GM12878 (cell line): ENCODE results near the gene CLASP1. TPM values are rescaled to one million over a fixed set of nuclear protein-coding genes. Genes with fewer than 3 reads are reported as not detected.

Source experiments
- ATAC-seq: fragments of 200-7000 bp; cut with Tn5 transposase; 3 replicates; pipeline ENCODE4 v1.9.1; 2020; ENCODE audit warnings: mild to moderate bottlenecking, moderate library complexity
- BruUV-seq: library from RNA; stranded (reverse); fragments of 400-500 nt; replicated peaks from 2 replicates; lab custom pipeline; 2021; lab: Mats Ljungman, UMichigan
- CTCF ChIA-PET: fragments of 300-600 bp; sonication (Branson Sonifier 250); formaldehyde crosslinking; extraction: SDS; loops from one replicate; lab custom pipeline; 2021; ENCODE audit warnings: inconsistent platforms; lab: Yijun Ruan, JAX
- POLR2A ChIA-PET: fragments of 350-600 bp; formaldehyde crosslinking; extraction: SDS; loops from one replicate; lab custom pipeline; 2021; ENCODE audit warnings: inconsistent platforms; lab: Charles Lee
- RAD21 ChIA-PET: fragments of 300-600 bp; sonication (Branson Sonifier 250); formaldehyde crosslinking; loops from one replicate; lab custom pipeline; 2023; ENCODE audit warnings: antibody characterized with exemption; ENCODE audit not compliant: unreplicated experiment; lab: Charles Lee
- SMC1A ChIA-PET: fragments of 300-600 bp; sonication (Branson Sonifier 250); formaldehyde crosslinking; loops from one replicate; lab custom pipeline; 2023; ENCODE audit not compliant: unreplicated experiment, uncharacterized antibody; lab: Charles Lee
- DNase-seq: peaks from one replicate; pipeline ENCODE4 v3.0.0-alpha.2; 2011; ENCODE audit warnings: low read depth, low spot score
- FAIRE-seq: peaks from 3 replicates; lab custom pipeline; 2011; peaks lifted over from hg19 to GRCh38; lab: Jason Lieb, UNC
- H2AFZ ChIP-seq: 2 replicates; pipeline ENCODE4 v1.6.0; 2011; ENCODE audit warnings: low read depth, low read length, control low read depth; ENCODE audit not compliant: control insufficient read depth
- H3K27ac ChIP-seq: 2 replicates; pipeline ENCODE4 v1.5.1; 2011; ENCODE audit warnings: control low read depth; ENCODE audit not compliant: control insufficient read depth, insufficient read depth
- H3K27me3 ChIP-seq, 2 experiments: replicated peaks in 1 of 2; 2 replicates each; pipeline versions ENCODE4 v1.6.0 to v1.6.1; 2011; ENCODE audit warnings: low read length in 1 of 2; ENCODE audit not compliant: control insufficient read depth in 2 of 2, insufficient read depth in 2 of 2
- H3K36me3 ChIP-seq, 2 experiments: 2 replicates each; pipeline ENCODE4 v1.5.1; 2011; ENCODE audit warnings: low read length in 1 of 2; ENCODE audit not compliant: control insufficient read depth in 2 of 2, insufficient read depth in 2 of 2
- H3K4me1 ChIP-seq: 2 replicates; pipeline ENCODE4 v1.6.1; 2011; ENCODE audit warnings: mild to moderate bottlenecking, low read length, moderate library complexity, mixed read lengths; ENCODE audit not compliant: control insufficient read depth, insufficient read depth
- H3K4me2 ChIP-seq: 2 replicates; pipeline ENCODE4 v1.6.0; 2011; ENCODE audit warnings: control low read depth; ENCODE audit not compliant: control insufficient read depth, insufficient read depth
- H3K4me3 ChIP-seq: fragments of 200-600 bp; sonication (generic); 2 replicates; pipeline ENCODE4 v1.5.1; 2016
- H3K79me2 ChIP-seq: 2 replicates; pipeline ENCODE4 v1.6.0; 2011; ENCODE audit warnings: low read length; ENCODE audit not compliant: control insufficient read depth, insufficient read depth
- H3K9ac ChIP-seq: 2 replicates; pipeline ENCODE4 v1.8.0; 2011; ENCODE audit warnings: low read length, control low read depth, mixed read lengths; ENCODE audit not compliant: control insufficient read depth, insufficient read depth
- H3K9me3 ChIP-seq: replicated peaks from 3 replicates; pipeline ENCODE4 v1.5.1; 2011; ENCODE audit warnings: mild to moderate bottlenecking, low read length; ENCODE audit not compliant: control insufficient read depth, insufficient read depth
- H4K20me1 ChIP-seq: 2 replicates; pipeline ENCODE4 v1.6.0; 2011; ENCODE audit not compliant: control insufficient read depth, insufficient read depth
- ATF2 ChIP-seq: IDR thresholded peaks from 2 replicates; pipeline ENCODE4 v1.6.1; 2012; ENCODE audit warnings: low read length, inconsistent platforms
- E2F8 ChIP-seq: fragments of 450-650 bp; IDR thresholded peaks from 2 replicates; pipeline ENCODE4 v1.6.1; 2018; ENCODE audit warnings: mild to moderate bottlenecking, low read depth, moderate library complexity; ENCODE audit not compliant: partially characterized antibody
- EP300 ChIP-seq, 2 experiments: fragments of 150-350 bp in 1 of 2; IDR thresholded peaks; 2 replicates each; pipeline ENCODE4 v1.6.1; 2011 to 2012; ENCODE audit warnings: low read depth in 2 of 2, low read length in 2 of 2, borderline replicate concordance in 1 of 2, improper control_type of control experiment in 1 of 2, inconsistent platforms in 1 of 2; ENCODE audit not compliant: control insufficient read depth in 1 of 2
- HSF1 ChIP-seq: fragments of 150-350 bp; IDR thresholded peaks from 2 replicates; pipeline ENCODE4 v1.6.1; 2014; ENCODE audit warnings: mild to moderate bottlenecking, low read depth, low read length
- USF2 ChIP-seq: IDR thresholded peaks from 2 replicates; pipeline ENCODE4 v1.6.1; 2011; ENCODE audit warnings: low read depth, low read length, improper control_type of control experiment, borderline replicate concordance
- ZBTB11 ChIP-seq: fragments of 450-650 bp; formaldehyde crosslinking; IDR thresholded peaks from 2 replicates; pipeline ENCODE4 v1.5.0; 2022; ENCODE audit warnings: mild to moderate bottlenecking, missing genetic modification characterization
- WGBS: methylation state at CpG from one replicate; pipeline ENCODE4 v1.1.6; 2016; ENCODE audit warnings: low lambda C conversion rate; ENCODE audit not compliant: insufficient replicate concordance, insufficient coverage; ENCODE audit errors: missing lambda C conversion rate; 5-methylcytosine and 5-hydroxymethylcytosine counted together
- in situ Hi-C: fragments of 300-500 bp; cut with MboI; formaldehyde crosslinking; loops from 9 replicates; pipeline ENCODE4 v1.14.3; 2018; ENCODE audit warnings: mixed read lengths
- intact Hi-C: fragments of 100-400 bp; cut with micrococcal nuclease; formaldehyde crosslinking; loops from one replicate; pipeline ENCODE4 v1.14.2; 2022; ENCODE audit not compliant: unreplicated experiment
- polyA plus RNA-seq, 11 experiments: library from polyadenylated mRNA; depleted of rRNA in 4 of 11; unstranded in 6 of 11; stranded (reverse) in 5 of 11; fragments of >200 nt; fragmentation: Nextera tagmentation in 4 of 11; fragmentation: Illumina TruSeq in 1 of 11; extraction: Ambion mirVana in 4 of 11; extraction: Trizol in 1 of 11; gene quantifications; 1 replicate in 1 of 11; 2 replicates in 10 of 11; pipeline versions ENCODE4 v1.2.1 to v1.2.3, GENCODE V29; 2011 to 2016; ENCODE audit warnings: inconsistent platforms in 2 of 11, missing spikeins in 2 of 11, low read depth in 1 of 11
- total RNA-seq, 4 experiments: library from RNA; depleted of rRNA in 3 of 4; stranded (reverse); fragments of >200 nt in 3 of 4; fragmentation: Illumina TruSeq in 1 of 4; extraction: Trizol in 1 of 4; gene quantifications; 2 replicates each; pipeline versions ENCODE4 v1.2.1 to v1.2.3, GENCODE V29; 2013 to 2021

The CLASP1 gene
- total and polyA plus RNA-seq, 10 of the 15 experiments (the other 5 are each of a cell fraction or from before 2014, with no cell fraction given), result 1.4 to 62.4 (median 32.9) TPM

GRCh38 chr2:121638333-121638732, 10.9 kb downstream of the CLASP1 start:
- Histone ChIP-seq H4K20me1 (no peaks in the 10 kb centered on the region), H3K9ac (no peak overlapping the region), H3K4me3 (no peak overlapping the region), H2AFZ (no peak overlapping the region), H3K36me3 (peaks cover 0 to 10% of the 10 kb centered on the region in 2 experiments; a peak in 2 of 4 replicates), H3K27me3 (no peaks in the 10 kb centered on the region), H3K79me2 (peaks cover 86% of the 10 kb centered on the region), H3K27ac (no peak overlapping the region), H3K9me3 (peaks cover 7% of the 10 kb centered on the region), H3K4me2 (no peak overlapping the region), H3K4me1 (no peaks in the 10 kb centered on the region; the same call in 1 of the 2 replicates)
- POLR2A ChIA-PET, result no interaction called here
- ATAC-seq (no peak), FAIRE-seq (no peak), DNase-seq (no peak)
- intact Hi-C loops, result no loop called here
- RAD21 ChIA-PET, result no interaction called here
- in situ Hi-C loops, result no loop called here
- CTCF ChIA-PET, result no interaction called here
- SMC1A ChIA-PET, result no interaction called here
- 97% methylated on average over 3 of the region's 3 CpGs for WGBS
- no TSS peak for BruUV-seq
- TF ChIP-seq ZBTB11 (CRISPR knock-in tag) (no peak), ATF2 (no peak), HSF1 (no peak), EP300 (IDR thresholded peaks at IDR 0.05; ENCODE audit: borderline replicate concordance in 1 of 2, control insufficient read depth in 1 of 2, low read depth in 2 of 2, low read length in 2 of 2) (no peak), USF2 (no peak), E2F8 (no peak)
